HEK293T (cell line): Measurements from ENCODE around the gene USP3.

Experiments used
- CTCF ChIA-PET: fragments of 350-600 bp; formaldehyde crosslinking; extraction: SDS; loops from one replicate; lab custom pipeline; 2021; ENCODE audit warnings: antibody characterized with exemption, inconsistent platforms; lab: Yijun Ruan, JAX
- POLR2A ChIA-PET: fragments of 350-600 bp; formaldehyde crosslinking; extraction: SDS; loops from one replicate; lab custom pipeline; 2020; ENCODE audit warnings: antibody characterized with exemption, inconsistent platforms; lab: Yijun Ruan, JAX
- DNase-seq: peaks from one replicate; pipeline ENCODE4 v3.0.0; 2012; ENCODE audit warnings: mixed read lengths; ENCODE audit errors: extremely low spot score
- ARNT ChIP-seq: fragments of 450-650 bp; IDR thresholded peaks from 2 replicates; pipeline ENCODE4 v1.6.1; 2017; ENCODE audit warnings: mild to moderate bottlenecking
- BHLHE40 ChIP-seq: fragments of 450-650 bp; IDR thresholded peaks from 2 replicates; pipeline ENCODE4 v1.6.1; 2016; ENCODE audit warnings: mild to moderate bottlenecking, moderate library complexity, borderline replicate concordance
- CTBP1 ChIP-seq: fragments of 450-650 bp; IDR thresholded peaks from 2 replicates; pipeline ENCODE4 v1.6.1; 2016; ENCODE audit warnings: borderline replicate concordance
- ELF4 ChIP-seq: fragments of 450-650 bp; IDR thresholded peaks from 2 replicates; pipeline ENCODE4 v1.6.1; 2017; ENCODE audit warnings: antibody characterized with exemption
- FOXA1 ChIP-seq: fragments of 450-650 bp; IDR thresholded peaks from 2 replicates; pipeline ENCODE4 v1.6.1; 2016; ENCODE audit warnings: mild to moderate bottlenecking
- FOXK2 ChIP-seq: fragments of 450-650 bp; IDR thresholded peaks from 2 replicates; pipeline ENCODE4 v1.6.1; 2016; ENCODE audit warnings: mild to moderate bottlenecking
- FOXM1 ChIP-seq: fragments of 450-650 bp; IDR thresholded peaks from 2 replicates; pipeline ENCODE4 v1.6.1; 2017; ENCODE audit warnings: mild to moderate bottlenecking, borderline replicate concordance
- HDGF ChIP-seq: fragments of 450-650 bp; IDR thresholded peaks from 2 replicates; pipeline ENCODE4 v1.6.1; 2017; ENCODE audit warnings: antibody characterized with exemption, borderline replicate concordance
- L3MBTL2 ChIP-seq: fragments of 450-650 bp; conservative IDR thresholded peaks from 2 replicates; pipeline ENCODE4 v1.6.1; 2016; ENCODE audit warnings: mild to moderate bottlenecking
- LEF1 ChIP-seq: fragments of 450-650 bp; IDR thresholded peaks from 2 replicates; pipeline ENCODE4 v1.6.1; 2017; ENCODE audit warnings: mild to moderate bottlenecking, borderline replicate concordance
- NFRKB ChIP-seq: fragments of 450-650 bp; IDR thresholded peaks from 2 replicates; pipeline ENCODE4 v1.6.1; 2016; ENCODE audit warnings: mild to moderate bottlenecking, moderate library complexity
- PKNOX1 ChIP-seq: fragments of 450-650 bp; IDR thresholded peaks from 2 replicates; pipeline ENCODE4 v1.6.1; 2016
- SP1 ChIP-seq: fragments of 450-650 bp; IDR thresholded peaks from 2 replicates; pipeline ENCODE4 v1.6.1; 2017
- SUZ12 ChIP-seq: fragments of 450-650 bp; IDR thresholded peaks from 2 replicates; pipeline ENCODE4 v1.6.1; 2016; ENCODE audit warnings: mild to moderate bottlenecking
- TARDBP ChIP-seq: fragments of 450-650 bp; IDR thresholded peaks from 2 replicates; pipeline ENCODE4 v1.6.1; 2016
- ZNF384 ChIP-seq: fragments of 450-650 bp; IDR thresholded peaks from 2 replicates; pipeline ENCODE4 v1.6.1; 2016

The USP3 gene

GRCh38 chr15:63553388-63553791, 49.0 kb downstream of the USP3 start:
- no peak for DNase-seq
- POLR2A ChIA-PET, result interaction anchor here (0.9 to 1.2 kb wide), 3 partner anchors 26 to 49 kb away, joined by 3 to 4 read pairs (median 3); partner anchors contain the start of gene USP3
- CTCF ChIA-PET, result no interaction called here
- TF ChIP-seq NFRKB, result no peak
- no peak for TF ChIP-seq FOXA1
- no peak for TF ChIP-seq FOXM1
- no peak for TF ChIP-seq FOXK2
- TF ChIP-seq ELF4, result no peak
- no peak for TF ChIP-seq SUZ12
- no peak for TF ChIP-seq PKNOX1
- TF ChIP-seq BHLHE40, result no peak
- no peak for TF ChIP-seq TARDBP
- TF ChIP-seq CTBP1, result no peak
- TF ChIP-seq LEF1, result no peak
- no peak for TF ChIP-seq ZNF384
- no peak for TF ChIP-seq SP1
- TF ChIP-seq ARNT, result no peak
- TF ChIP-seq L3MBTL2, result no peak

GRCh38 chr15:63554337-63554927, 50.0 kb downstream of the USP3 start:
- CTCF ChIA-PET, result no interaction called here

GRCh38 chr15:63555507-63555906, 51.1 kb downstream of the USP3 start:
- no peak for DNase-seq
- ChIA-PET CTCF (no interaction called here), POLR2A (no interaction called here)

More at GRCh38 chr15:63554337-63554927, 50.0 kb downstream of the USP3 start:
- POLR2A ChIA-PET, result interaction anchor here (1.2 kb wide), 1 partner anchor 27 kb away, joined by 3 read pairs; no protein-coding TSS in a partner anchor
- TF ChIP-seq ZNF384, result no peak
- TF ChIP-seq CTBP1, result no peak
- TF ChIP-seq ELF4, result no peak
- no peak for TF ChIP-seq ARNT
- no peak for TF ChIP-seq FOXK2
- no peak for DNase-seq

GRCh38 chr15:63556246-63556645, 51.9 kb downstream of the USP3 start:
- TF ChIP-seq PKNOX1 (no peak), ELF4 (no peak), NFRKB (no peak), FOXM1 (no peak), BHLHE40 (no peak)
- ChIA-PET CTCF (no interaction called here), POLR2A (no interaction called here)
- no peak for DNase-seq

More at GRCh38 chr15:63555507-63555906, 51.1 kb downstream of the USP3 start:
- TF ChIP-seq SP1, result no peak
- no peak for TF ChIP-seq LEF1
- TF ChIP-seq FOXA1, result no peak

- TF ChIP-seq BHLHE40 (no peak), FOXK2 (no peak), LEF1 (no peak), ELF4 (no peak), L3MBTL2 (no peak), ZNF384 (no peak), NFRKB (no peak), FOXA1 (no peak), TARDBP (no peak), ARNT (no peak), CTBP1 (no peak), SUZ12 (no peak), FOXM1 (no peak), HDGF (no peak), SP1 (no peak), PKNOX1 (no peak)
- CTCF ChIA-PET, result no interaction called here
- DNase-seq, result no peak
- POLR2A ChIA-PET, result no interaction called here
Observed at GRCh38 chr15:63556736-63557135, 52.3 kb downstream of the USP3 start.

GRCh38 chr15:63559753-63560152, 55.4 kb downstream of the USP3 start:
- CTCF ChIA-PET, result no interaction called here
- DNase-seq, result no peak
- TF ChIP-seq CTBP1 (no peak), SP1 (no peak), NFRKB (no peak), PKNOX1 (no peak), FOXM1 (no peak), HDGF (no peak), SUZ12 (no peak), BHLHE40 (no peak), FOXK2 (no peak)
- POLR2A ChIA-PET, result no interaction called here
